ENCODE measurements around the gene CD200.

GRCh38 chr3:112399064-112399463 is 66.1 kb downstream of the CD200 start:
- no peak for TF ChIP-seq POLR2A (IDR thresholded peaks at IDR 0.05)
- TF ChIP-seq CTCF (IDR thresholded peaks at IDR 0.05) = no peak
- no peak for TF ChIP-seq POLR2AphosphoS5 (IDR thresholded peaks at IDR 0.05; ENCODE audit: insufficient read depth in 1 of 2, low read depth in 1 of 2)

All from vagina (tissue), 2 donors.